ENCODE results near the gene CHCHD3.

The CHCHD3 gene

GRCh38 chr7:133022661-133023060 lies 59.2 kb downstream of the CHCHD3 start:
- intact Hi-C loops (cut with micrococcal nuclease): no loop called here
- H3K9me3 Mint-ChIP-seq: peaks cover 9% of the 10 kb centered on the region
- H3K4me3 Mint-ChIP-seq: no peak overlapping the region
- H3K4me1 Mint-ChIP-seq (ENCODE audit: low read depth): no peaks in the 10 kb centered on the region
- H3K27ac Mint-ChIP-seq: no peak overlapping the region
- H3K27me3 Mint-ChIP-seq: no peaks in the 10 kb centered on the region
- peaks cover 34% of the 10 kb centered on the region for H3K36me3 Mint-ChIP-seq (ENCODE audit: low read depth)

DNA sequence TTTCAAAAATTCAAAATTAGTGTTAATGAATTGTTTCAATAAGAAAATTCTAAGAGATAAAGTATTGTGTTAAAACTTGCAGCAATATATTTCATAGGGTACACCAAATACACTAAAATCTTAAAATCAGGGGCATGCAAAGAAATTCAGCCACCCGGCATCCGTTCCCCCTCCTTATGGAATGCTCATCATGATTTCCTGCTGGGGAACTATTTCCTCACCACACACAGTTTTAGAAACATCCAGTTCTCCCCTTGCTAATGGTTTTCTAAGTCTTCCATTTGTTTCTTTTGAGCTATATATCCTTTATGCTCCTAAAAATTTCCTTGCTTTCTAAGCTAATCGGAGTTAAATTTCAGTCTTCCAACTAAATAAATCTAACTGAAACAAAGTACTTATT lies 60.7 kb downstream of the CHCHD3 start:
- H3K36me3 Mint-ChIP-seq (ENCODE audit: low read depth): peaks cover 28% of the 10 kb centered on the region
- no peaks in the 10 kb centered on the region for H3K27me3 Mint-ChIP-seq
- intact Hi-C loops (cut with micrococcal nuclease): no loop called here
- no peaks in the 10 kb centered on the region for H3K9me3 Mint-ChIP-seq
- H3K4me3 Mint-ChIP-seq: no peak overlapping the region
- no peak overlapping the region for H3K27ac Mint-ChIP-seq
- no peaks in the 10 kb centered on the region for H3K4me1 Mint-ChIP-seq (ENCODE audit: low read depth)

DNA sequence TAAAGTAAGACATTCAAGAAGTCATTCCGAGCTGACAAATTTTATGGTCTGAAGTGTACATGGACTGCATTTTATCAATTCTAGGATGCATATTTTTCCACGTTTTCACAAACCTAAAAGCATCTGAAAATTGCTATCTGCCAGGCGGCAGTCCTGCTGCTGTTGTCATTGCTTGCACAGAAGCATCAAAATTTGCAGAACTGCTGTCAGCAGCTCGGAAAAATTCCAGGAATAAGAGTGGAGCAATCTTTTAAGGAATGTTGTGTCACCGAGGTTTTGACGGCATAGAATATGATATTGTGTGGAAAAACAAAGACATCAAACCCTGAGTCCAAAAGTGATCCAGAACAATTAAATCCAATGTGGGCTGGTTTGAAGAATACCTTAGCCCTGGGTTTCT lies 61.4 kb downstream of the CHCHD3 start:
- H3K4me3 Mint-ChIP-seq: no peak overlapping the region
- H3K9me3 Mint-ChIP-seq: no peaks in the 10 kb centered on the region
- no peaks in the 10 kb centered on the region for H3K27me3 Mint-ChIP-seq
- peaks cover 28% of the 10 kb centered on the region for H3K36me3 Mint-ChIP-seq (ENCODE audit: low read depth)
- intact Hi-C loops (cut with micrococcal nuclease): no loop called here
- H3K27ac Mint-ChIP-seq: no peak overlapping the region
- H3K4me1 Mint-ChIP-seq (ENCODE audit: low read depth): no peaks in the 10 kb centered on the region

DNA sequence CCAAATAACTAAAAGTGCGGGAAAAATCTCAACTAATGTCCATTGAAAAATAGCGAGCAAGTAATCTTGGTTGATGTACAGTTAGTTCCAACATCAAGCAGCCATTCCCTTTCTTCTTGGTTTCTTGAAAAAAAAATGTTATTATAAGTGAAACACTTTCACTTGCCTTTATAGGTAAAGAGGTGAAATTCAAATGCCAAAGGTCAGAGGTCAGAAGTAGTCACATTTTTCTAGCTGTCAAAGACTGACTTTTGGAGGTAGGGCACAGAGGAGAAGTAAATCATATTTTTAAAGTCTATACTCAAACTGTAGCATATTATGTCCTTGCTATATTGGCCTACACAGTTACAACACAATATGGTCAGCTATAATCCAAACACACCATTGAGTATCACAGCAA lies 62.3 kb downstream of the CHCHD3 start:
- intact Hi-C loops (cut with micrococcal nuclease): no loop called here
- H3K36me3 Mint-ChIP-seq (ENCODE audit: low read depth): peaks cover 28% of the 10 kb centered on the region
- no peak overlapping the region for H3K4me3 Mint-ChIP-seq
- no peaks in the 10 kb centered on the region for H3K4me1 Mint-ChIP-seq (ENCODE audit: low read depth)
- no peaks in the 10 kb centered on the region for H3K9me3 Mint-ChIP-seq
- no peaks in the 10 kb centered on the region for H3K27me3 Mint-ChIP-seq
- no peak overlapping the region for H3K27ac Mint-ChIP-seq

GRCh38 chr7:133016604-133017003 lies 65.3 kb downstream of the CHCHD3 start:
- no peak overlapping the region for H3K4me3 Mint-ChIP-seq
- no peaks in the 10 kb centered on the region for H3K9me3 Mint-ChIP-seq
- H3K36me3 Mint-ChIP-seq (ENCODE audit: low read depth): peaks cover 6% of the 10 kb centered on the region
- no peaks in the 10 kb centered on the region for H3K4me1 Mint-ChIP-seq (ENCODE audit: low read depth)
- intact Hi-C loops (cut with micrococcal nuclease): no loop called here
- H3K27ac Mint-ChIP-seq: no peak overlapping the region
- no peaks in the 10 kb centered on the region for H3K27me3 Mint-ChIP-seq

DNA sequence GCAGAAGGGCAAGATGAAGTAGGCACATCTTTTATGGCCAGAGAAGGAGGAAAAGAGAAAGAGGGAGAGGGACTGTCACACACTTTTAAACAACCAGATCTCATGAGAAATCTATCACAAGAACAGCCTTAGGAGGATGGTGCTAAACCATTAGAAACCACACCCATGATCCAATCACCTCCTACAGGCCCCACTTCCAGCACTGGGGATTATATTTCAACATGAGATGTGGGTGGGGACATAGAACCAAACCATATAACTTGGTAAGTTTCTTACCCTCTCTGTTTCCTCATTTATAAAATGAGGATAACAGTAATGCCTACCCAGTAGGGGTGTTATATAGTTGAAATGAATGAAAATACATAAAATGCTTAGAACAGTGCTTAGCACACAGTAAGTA lies 66.0 kb downstream of the CHCHD3 start:
- H3K27ac Mint-ChIP-seq: no peak overlapping the region
- H3K4me3 Mint-ChIP-seq: no peak overlapping the region
- no peaks in the 10 kb centered on the region for H3K27me3 Mint-ChIP-seq
- H3K9me3 Mint-ChIP-seq: no peaks in the 10 kb centered on the region
- H3K36me3 Mint-ChIP-seq (ENCODE audit: low read depth): peaks cover 10% of the 10 kb centered on the region
- no peaks in the 10 kb centered on the region for H3K4me1 Mint-ChIP-seq (ENCODE audit: low read depth)
- intact Hi-C loops (cut with micrococcal nuclease): no loop called here

DNA sequence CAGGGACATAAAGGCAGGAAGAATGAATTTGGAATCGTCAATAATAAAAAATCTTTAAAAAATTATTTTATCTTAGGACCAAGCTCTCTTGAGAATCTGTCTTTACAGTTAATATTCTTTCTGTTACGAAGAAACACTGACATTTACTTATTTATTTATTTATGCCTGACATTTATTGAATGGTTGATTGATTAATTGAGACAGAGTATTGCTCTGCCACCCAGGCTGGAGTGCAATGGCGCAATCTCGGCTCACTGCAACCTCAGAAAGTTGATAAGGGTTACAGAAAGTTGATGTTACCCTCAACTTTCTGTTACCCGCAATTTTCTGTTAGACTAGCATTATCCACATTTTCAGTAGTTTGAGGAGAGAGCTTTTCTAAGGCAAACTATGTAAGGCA lies 70.1 kb downstream of the CHCHD3 start:
- Mint-ChIP-seq H3K4me1 (ENCODE audit: low read depth) (peaks cover 7% of the 10 kb centered on the region), H3K27me3 (no peaks in the 10 kb centered on the region), H3K36me3 (ENCODE audit: low read depth) (peaks cover 19% of the 10 kb centered on the region), H3K9me3 (peaks cover 15% of the 10 kb centered on the region), H3K4me3 (no peak overlapping the region), H3K27ac (no peak overlapping the region)
- intact Hi-C loops (cut with micrococcal nuclease): no loop called here

DNA sequence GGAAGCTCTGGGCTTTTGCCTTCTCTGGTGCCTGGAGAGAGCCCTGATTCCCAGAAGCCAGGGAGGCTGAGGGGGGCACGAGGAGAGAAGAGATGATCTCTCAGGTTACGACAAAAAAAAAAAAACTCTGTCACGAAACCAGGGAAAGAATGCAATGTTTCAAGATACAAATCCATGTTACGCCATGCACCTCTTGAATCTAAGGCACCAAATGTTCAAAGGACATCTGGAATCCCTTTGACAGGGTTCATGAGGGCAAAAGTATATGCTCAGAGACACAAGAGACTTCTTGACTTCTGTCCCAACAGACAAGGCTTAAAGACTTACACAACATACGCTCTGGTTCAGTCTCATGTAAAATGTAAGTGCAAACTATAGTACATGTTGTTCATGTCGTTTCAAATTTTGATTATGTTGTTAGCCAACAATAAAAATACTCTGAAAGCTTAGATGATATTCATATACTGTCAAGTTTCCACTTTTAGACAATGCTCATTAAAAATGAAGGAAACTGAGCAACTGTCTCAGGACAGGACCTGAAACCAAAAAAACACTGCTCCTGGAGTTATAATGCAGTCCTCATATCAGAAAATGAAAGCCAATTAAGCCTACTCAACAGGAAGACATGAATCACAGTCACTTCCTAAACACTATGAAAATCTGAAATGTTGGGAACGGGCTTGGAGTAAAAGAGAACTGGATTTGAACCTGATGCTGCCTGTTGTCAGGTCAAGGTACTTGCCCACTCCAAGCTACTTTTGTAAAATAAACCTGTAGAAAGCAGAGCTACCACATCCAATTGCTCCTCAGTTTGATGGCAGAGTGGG lies 72.3 kb downstream of the CHCHD3 start:
- intact Hi-C loops (cut with micrococcal nuclease): no loop called here
- peaks cover 17% of the 10 kb centered on the region for H3K9me3 Mint-ChIP-seq
- H3K27ac Mint-ChIP-seq: no peak overlapping the region
- H3K4me3 Mint-ChIP-seq: no peak overlapping the region
- peaks cover 19% of the 10 kb centered on the region for H3K36me3 Mint-ChIP-seq (ENCODE audit: low read depth)
- no peaks in the 10 kb centered on the region for H3K27me3 Mint-ChIP-seq
- H3K4me1 Mint-ChIP-seq (ENCODE audit: low read depth): peaks cover 7% of the 10 kb centered on the region

- Mint-ChIP-seq H3K36me3 (ENCODE audit: low read depth) (peaks cover 19% of the 10 kb centered on the region), H3K4me3 (no peak overlapping the region), H3K27me3 (no peaks in the 10 kb centered on the region), H3K4me1 (ENCODE audit: low read depth) (peaks cover 7% of the 10 kb centered on the region), H3K27ac (no peak overlapping the region), H3K9me3 (peaks cover 17% of the 10 kb centered on the region)
- intact Hi-C loops (cut with micrococcal nuclease): no loop called here
Observed at GRCh38 chr7:133007961-133008360, 73.9 kb downstream of the CHCHD3 start.

GRCh38 chr7:133003052-133003910 lies 78.6 kb downstream of the CHCHD3 start:
- Mint-ChIP-seq H3K36me3 (ENCODE audit: low read depth) (peaks cover 15% of the 10 kb centered on the region), H3K27ac (no peak overlapping the region), H3K4me3 (no peak overlapping the region), H3K4me1 (ENCODE audit: low read depth) (no peaks in the 10 kb centered on the region), H3K27me3 (no peaks in the 10 kb centered on the region), H3K9me3 (peaks cover 17% of the 10 kb centered on the region)
- intact Hi-C loops (cut with micrococcal nuclease): no loop called here

- no peak overlapping the region for H3K4me3 Mint-ChIP-seq
- H3K36me3 Mint-ChIP-seq (ENCODE audit: low read depth): no peaks in the 10 kb centered on the region
Observed at GRCh38 chr7:133001727-133002126, 80.2 kb downstream of the CHCHD3 start.

GRCh38 chr7:132999845-133000244 lies 82.0 kb downstream of the CHCHD3 start:
- Mint-ChIP-seq H3K27ac (no peak overlapping the region), H3K9me3 (no peaks in the 10 kb centered on the region), H3K4me1 (ENCODE audit: low read depth) (no peaks in the 10 kb centered on the region), H3K36me3 (ENCODE audit: low read depth) (no peaks in the 10 kb centered on the region), H3K27me3 (no peaks in the 10 kb centered on the region), H3K4me3 (no peak overlapping the region)
- intact Hi-C loops (cut with micrococcal nuclease): no loop called here

More at GRCh38 chr7:133001727-133002126, 80.2 kb downstream of the CHCHD3 start:
- H3K27ac Mint-ChIP-seq: no peak overlapping the region
- peaks cover 1% of the 10 kb centered on the region for H3K9me3 Mint-ChIP-seq
- intact Hi-C loops (cut with micrococcal nuclease): no loop called here
- H3K4me1 Mint-ChIP-seq (ENCODE audit: low read depth): no peaks in the 10 kb centered on the region
- H3K27me3 Mint-ChIP-seq: no peaks in the 10 kb centered on the region

- Mint-ChIP-seq H3K36me3 (ENCODE audit: low read depth) (no peaks in the 10 kb centered on the region), H3K4me1 (ENCODE audit: low read depth) (no peaks in the 10 kb centered on the region), H3K27ac (no peak overlapping the region), H3K4me3 (no peak overlapping the region), H3K9me3 (no peaks in the 10 kb centered on the region), H3K27me3 (no peaks in the 10 kb centered on the region)
- intact Hi-C loops (cut with micrococcal nuclease): no loop called here
Observed at GRCh38 chr7:132998763-132999162, 83.1 kb downstream of the CHCHD3 start.

DNA sequence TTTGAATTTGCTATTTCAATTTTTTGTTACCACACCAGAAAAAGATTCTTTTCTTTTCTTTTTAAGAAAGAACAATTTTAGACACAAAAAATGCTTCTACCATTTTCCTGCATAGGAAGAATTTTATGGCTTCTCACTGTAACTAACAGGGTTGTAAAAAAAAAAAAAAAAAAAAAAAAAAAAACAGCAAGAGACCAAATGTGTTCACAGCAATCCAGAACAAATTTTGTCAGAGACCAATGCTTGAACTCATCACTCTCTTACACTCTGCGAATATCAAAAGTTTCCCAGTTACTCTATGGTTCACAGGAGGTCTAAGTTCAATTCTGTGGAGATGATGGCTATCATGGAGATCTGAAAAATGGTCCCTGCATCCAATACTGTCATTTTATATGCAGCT lies 84.4 kb downstream of the CHCHD3 start:
- Mint-ChIP-seq H3K36me3 (ENCODE audit: low read depth) (no peaks in the 10 kb centered on the region), H3K27me3 (no peaks in the 10 kb centered on the region), H3K4me1 (ENCODE audit: low read depth) (peaks cover 6% of the 10 kb centered on the region), H3K27ac (no peak overlapping the region), H3K4me3 (no peak overlapping the region), H3K9me3 (no peaks in the 10 kb centered on the region)
- intact Hi-C loops (cut with micrococcal nuclease): no loop called here
